ENCODE data around the gene SNU13. TPM values are rescaled to one million over a fixed set of nuclear protein-coding genes. Genes with fewer than 3 reads are reported as not detected.
"Not testable (repeated sequence)": the region's sequence is repeated elsewhere in the genome, so short reads cannot be mapped to it uniquely, and the experiment has no call there.

The SNU13 gene
- total RNA-seq, 4 donors from 2014 or later: 113 to 159 (median 126) TPM

GRCh38 chr22:41664951-41665350 is 23.7 kb downstream of the SNU13 start:
- DNase-seq (ENCODE audit: low spot score in 2 of 2): peak; percentile 26 to 51
- H3K9me3 ChIP-seq: no peaks in the 10 kb centered on the region
- 95% methylated on average over 3 of the region's 3 CpGs for WGBS

GRCh38 chr22:41664490-41664889 is 24.2 kb downstream of the SNU13 start:
- no peaks in the 10 kb centered on the region for H3K27me3 ChIP-seq
- TF ChIP-seq POLR2A (IDR thresholded peaks at IDR 0.05) (no peak), CTCF (IDR thresholded peaks at IDR 0.05) (no peak), EP300 (IDR thresholded peaks at IDR 0.05) (no peak), POLR2AphosphoS5 (IDR thresholded peaks at IDR 0.05) (no peak)
- H3K27ac ChIP-seq: no peak overlapping the region
- H3K4me1 ChIP-seq: peaks cover 17% of the 10 kb centered on the region
- H3K4me3 ChIP-seq: no peak overlapping the region
- H3K36me3 ChIP-seq: peaks cover 59% of the 10 kb centered on the region
- H3K9me3 ChIP-seq: no peaks in the 10 kb centered on the region
- no peak for DNase-seq (ENCODE audit: low spot score in 2 of 2)

More at GRCh38 chr22:41664951-41665350, 23.7 kb downstream of the SNU13 start:
- no peak for TF ChIP-seq CTCF (IDR thresholded peaks at IDR 0.05)
- TF ChIP-seq EP300 (IDR thresholded peaks at IDR 0.05): no peak
- no peak for TF ChIP-seq POLR2AphosphoS5 (IDR thresholded peaks at IDR 0.05)
- H3K36me3 ChIP-seq: peaks cover 54% of the 10 kb centered on the region
- H3K4me1 ChIP-seq: peaks cover 17% of the 10 kb centered on the region
- H3K27ac ChIP-seq: no peak overlapping the region
- no peaks in the 10 kb centered on the region for H3K27me3 ChIP-seq
- H3K4me3 ChIP-seq: no peak overlapping the region

GRCh38 chr22:41663594-41663993 is 25.1 kb downstream of the SNU13 start:
- H3K27ac ChIP-seq: not testable (repeated sequence)

GRCh38 chr22:41661713-41662112 is 27.0 kb downstream of the SNU13 start:
- Histone ChIP-seq H3K9me3 (no peaks in the 10 kb centered on the region), H3K27me3 (no peaks in the 10 kb centered on the region), H3K27ac (no peak overlapping the region), H3K4me3 (no peak overlapping the region), H3K36me3 (peaks cover 87% of the 10 kb centered on the region), H3K4me1 (peaks cover 4% of the 10 kb centered on the region)
- 98% methylated on average over 2 of the region's 2 CpGs for WGBS
- no peak for DNase-seq (ENCODE audit: low spot score in 2 of 2)
- TF ChIP-seq POLR2AphosphoS5 (IDR thresholded peaks at IDR 0.05) (no peak), EP300 (IDR thresholded peaks at IDR 0.05) (no peak), CTCF (IDR thresholded peaks at IDR 0.05) (no peak), POLR2A (IDR thresholded peaks at IDR 0.05) (no peak)

More at GRCh38 chr22:41663594-41663993, 25.1 kb downstream of the SNU13 start:
- H3K4me3 ChIP-seq, H3K27me3 ChIP-seq, H3K9me3 ChIP-seq: not testable (repeated sequence)
- Histone ChIP-seq H3K4me1 (peaks cover 17% of the 10 kb centered on the region), H3K36me3 (peaks cover 68% of the 10 kb centered on the region)
- WGBS: 82% methylated on average over 9 of the region's 9 CpGs
- peak in 1 of 2 donors; percentile 45 for DNase-seq (ENCODE audit: low spot score in 2 of 2)

- no peak overlapping the region for H3K27ac ChIP-seq
- no peak for TF ChIP-seq POLR2A (IDR thresholded peaks at IDR 0.05)
- no peak for TF ChIP-seq EP300 (IDR thresholded peaks at IDR 0.05)
- no peak for TF ChIP-seq POLR2AphosphoS5 (IDR thresholded peaks at IDR 0.05)
- TF ChIP-seq CTCF (IDR thresholded peaks at IDR 0.05): no peak
Observed at GRCh38 chr22:41661088-41661487, 27.6 kb downstream of the SNU13 start.

GRCh38 chr22:41660416-41660815 is 28.3 kb downstream of the SNU13 start:
- peaks cover 97% of the 10 kb centered on the region for H3K36me3 ChIP-seq
- 93% methylated on average over 3 of the region's 3 CpGs for WGBS
- H3K4me3 ChIP-seq: no peak overlapping the region
- DNase-seq (ENCODE audit: low spot score in 2 of 2): no peak
- H3K9me3 ChIP-seq: no peaks in the 10 kb centered on the region
- no peaks in the 10 kb centered on the region for H3K4me1 ChIP-seq
- no peak overlapping the region for H3K27ac ChIP-seq
- TF ChIP-seq POLR2AphosphoS5 (IDR thresholded peaks at IDR 0.05): no peak
- no peak for TF ChIP-seq POLR2A (IDR thresholded peaks at IDR 0.05)
- TF ChIP-seq EP300 (IDR thresholded peaks at IDR 0.05): no peak
- TF ChIP-seq CTCF (IDR thresholded peaks at IDR 0.05): no peak
- H3K27me3 ChIP-seq: no peaks in the 10 kb centered on the region

More at GRCh38 chr22:41661088-41661487, 27.6 kb downstream of the SNU13 start:
- Histone ChIP-seq H3K36me3 (peaks cover 93% of the 10 kb centered on the region), H3K9me3 (no peaks in the 10 kb centered on the region), H3K27me3 (no peaks in the 10 kb centered on the region), H3K4me3 (no peak overlapping the region), H3K4me1 (no peaks in the 10 kb centered on the region)
- WGBS: 90% methylated on average over 3 of the region's 3 CpGs
- DNase-seq (ENCODE audit: low spot score in 2 of 2): no peak
